Measurements from ENCODE around the gene UBAC2.

UBAC2 gene

DNA sequence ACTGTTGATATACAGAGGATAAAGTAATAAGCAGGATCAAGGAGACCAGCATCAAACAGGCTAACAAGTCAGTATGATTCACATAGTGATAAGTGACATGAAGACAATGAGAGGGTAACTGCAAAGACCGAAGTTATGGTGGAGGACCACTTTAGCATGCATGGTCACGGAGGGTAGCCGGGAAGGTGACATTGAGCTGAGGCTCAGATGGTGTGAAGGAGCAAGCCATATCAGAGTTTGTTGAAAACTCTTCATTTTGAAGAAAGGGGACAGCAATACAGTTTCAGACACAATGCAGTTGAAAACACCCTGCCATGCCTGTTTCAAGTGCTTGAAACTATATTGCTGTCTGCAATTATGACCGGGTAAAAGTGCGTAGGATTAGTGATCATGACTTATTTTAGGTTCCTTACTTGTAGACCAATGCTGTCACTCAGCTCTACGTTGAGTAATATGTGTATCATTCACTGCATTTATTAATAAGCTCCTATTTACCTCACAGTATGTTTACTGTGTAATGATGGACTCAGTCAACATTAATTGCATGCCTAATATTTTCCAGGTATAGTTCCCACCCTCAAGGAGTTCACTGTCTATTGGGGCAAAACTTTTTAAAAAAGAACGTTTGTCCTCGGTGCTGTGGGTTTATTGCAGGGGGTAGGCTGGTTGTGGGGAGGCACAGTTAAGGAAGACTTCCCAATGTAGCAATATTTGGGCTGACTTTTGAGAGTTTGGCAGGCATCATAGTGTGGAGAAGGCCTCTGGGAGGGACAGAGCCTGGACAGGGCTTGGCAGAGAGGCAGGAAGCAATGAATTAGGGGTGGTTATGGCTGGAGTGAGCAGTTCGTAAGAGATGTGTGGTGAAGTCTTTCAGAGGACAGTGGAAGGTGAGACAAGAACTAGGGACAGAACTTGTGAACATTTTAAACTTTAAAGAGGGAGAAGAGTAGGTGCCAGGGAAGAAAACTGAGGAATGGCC lies 3.2 kb downstream of the UBAC2 start:
- ChIA-PET CTCF (interaction anchor here (1.0 to 8.6 kb wide), 10 partner anchors 17 to 233 kb away, joined by 3 to 73 read pairs (median 5); no protein-coding TSS in a partner anchor), POLR2A (interaction anchor here (0.7 kb wide), 1 partner anchor 122 kb away, joined by 5 read pairs; no protein-coding TSS in a partner anchor)
- TF ChIP-seq, protein P1, sequence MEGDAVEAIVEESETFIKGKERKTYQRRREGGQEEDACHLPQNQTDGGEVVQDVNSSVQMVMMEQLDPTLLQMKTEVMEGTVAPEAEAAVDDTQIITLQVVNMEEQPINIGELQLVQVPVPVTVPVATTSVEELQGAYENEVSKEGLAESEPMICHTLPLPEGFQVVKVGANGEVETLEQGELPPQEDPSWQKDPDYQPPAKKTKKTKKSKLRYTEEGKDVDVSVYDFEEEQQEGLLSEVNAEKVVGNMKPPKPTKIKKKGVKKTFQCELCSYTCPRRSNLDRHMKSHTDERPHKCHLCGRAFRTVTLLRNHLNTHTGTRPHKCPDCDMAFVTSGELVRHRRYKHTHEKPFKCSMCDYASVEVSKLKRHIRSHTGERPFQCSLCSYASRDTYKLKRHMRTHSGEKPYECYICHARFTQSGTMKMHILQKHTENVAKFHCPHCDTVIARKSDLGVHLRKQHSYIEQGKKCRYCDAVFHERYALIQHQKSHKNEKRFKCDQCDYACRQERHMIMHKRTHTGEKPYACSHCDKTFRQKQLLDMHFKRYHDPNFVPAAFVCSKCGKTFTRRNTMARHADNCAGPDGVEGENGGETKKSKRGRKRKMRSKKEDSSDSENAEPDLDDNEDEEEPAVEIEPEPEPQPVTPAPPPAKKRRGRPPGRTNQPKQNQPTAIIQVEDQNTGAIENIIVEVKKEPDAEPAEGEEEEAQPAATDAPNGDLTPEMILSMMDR (IDR thresholded peaks at IDR 0.05; ENCODE audit: control extremely low read depth, extremely low read depth, low read depth, missing control alignments), result no peak
- DNase-seq (ENCODE audit: extremely low spot score), result no peak

DNA sequence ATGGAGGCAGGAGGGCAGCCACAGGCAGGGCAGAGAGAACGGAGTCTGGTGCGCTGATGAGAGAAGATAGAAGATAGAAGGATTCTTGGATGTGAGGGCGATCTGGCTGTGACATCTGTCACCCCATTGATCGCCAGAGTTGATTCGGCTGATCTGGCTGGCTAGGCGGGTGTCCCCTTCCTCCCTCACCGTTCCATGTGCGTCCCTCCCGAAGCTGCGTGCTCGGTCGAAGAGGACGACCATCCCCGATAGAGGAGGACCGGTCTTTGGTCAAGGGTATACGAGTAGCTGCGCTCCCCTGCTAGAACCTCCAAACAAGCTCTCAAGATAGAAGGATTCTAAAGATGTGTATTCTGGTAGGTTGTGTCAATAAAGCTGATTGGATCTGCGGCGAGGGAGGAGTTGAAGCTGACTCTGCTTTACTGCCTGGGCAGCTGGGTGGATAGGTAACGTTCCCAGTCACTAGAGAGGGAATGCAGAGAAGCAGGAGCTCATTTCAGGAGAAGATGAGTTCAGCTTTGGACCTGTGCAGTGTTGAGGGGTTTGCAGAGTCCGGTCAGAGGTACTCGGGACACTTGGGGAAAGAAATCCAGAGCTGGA lies 5.1 kb downstream of the UBAC2 start:
- DNase-seq (ENCODE audit: extremely low spot score), result no peak
- CTCF ChIA-PET, result interaction anchor here (0.9 to 5.2 kb wide), 8 partner anchors 9 to 231 kb away, joined by 3 to 24 read pairs (median 8); no protein-coding TSS in a partner anchor
- TF ChIP-seq, protein P1 (IDR thresholded peaks at IDR 0.05; ENCODE audit: control extremely low read depth, extremely low read depth, low read depth, missing control alignments), result no peak
- POLR2A ChIA-PET, result no interaction called here

DNA sequence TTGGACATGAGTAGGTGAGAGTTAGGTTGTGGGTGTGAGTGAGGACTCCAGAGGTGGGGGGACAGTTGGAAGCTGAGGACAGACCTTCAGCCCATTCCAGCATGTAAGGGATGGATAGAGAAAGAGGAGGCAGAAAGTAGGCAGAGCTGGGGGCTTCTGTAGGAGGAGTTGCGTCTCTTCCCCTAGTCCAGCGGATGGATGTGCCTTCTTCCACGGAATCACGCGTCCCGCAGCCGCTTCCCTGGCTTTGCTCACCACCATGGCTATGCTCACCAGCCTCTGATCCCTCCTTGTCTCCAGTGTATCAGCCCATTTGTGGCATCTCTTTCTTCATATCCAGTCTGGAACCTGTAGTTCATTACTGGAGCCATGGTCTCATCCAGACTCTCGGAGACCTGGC lies 5.6 kb downstream of the UBAC2 start:
- POLR2A ChIA-PET, result no interaction called here
- CTCF ChIA-PET, result interaction anchor here (0.9 to 5.2 kb wide), 8 partner anchors 8 to 230 kb away, joined by 3 to 24 read pairs (median 8); no protein-coding TSS in a partner anchor
- DNase-seq (ENCODE audit: extremely low spot score), result no peak
- TF ChIP-seq, protein P1 (IDR thresholded peaks at IDR 0.05; ENCODE audit: control extremely low read depth, extremely low read depth, low read depth, missing control alignments), result no peak

DNA sequence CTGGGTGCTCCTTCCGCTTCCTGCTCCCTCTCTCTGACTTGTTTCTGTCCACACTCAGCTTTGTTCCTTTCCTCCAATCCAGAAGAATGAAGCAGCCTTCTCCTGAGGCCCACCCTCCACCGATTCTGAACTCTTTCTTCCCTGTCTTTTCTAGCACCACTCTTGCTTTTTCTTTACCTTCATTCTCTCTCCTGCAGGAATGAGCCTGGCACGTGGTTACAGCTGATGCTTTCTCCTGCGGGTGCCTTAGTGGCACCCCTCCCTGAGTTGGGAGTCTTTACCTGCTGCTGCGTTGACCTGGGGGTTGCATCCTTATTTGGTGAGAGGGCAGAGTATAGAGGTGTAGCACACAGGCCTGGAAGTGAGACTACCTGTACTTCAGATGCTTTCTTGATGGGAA lies 6.2 kb downstream of the UBAC2 start:
- CTCF ChIA-PET, result interaction anchor here (1.1 to 5.2 kb wide), 10 partner anchors 9 to 230 kb away, joined by 3 to 24 read pairs (median 6); no protein-coding TSS in a partner anchor
- DNase-seq (ENCODE audit: extremely low spot score), result no peak
- POLR2A ChIA-PET, result no interaction called here
- TF ChIP-seq, protein P1 (IDR thresholded peaks at IDR 0.05; ENCODE audit: control extremely low read depth, extremely low read depth, low read depth, missing control alignments), result no peak

DNA sequence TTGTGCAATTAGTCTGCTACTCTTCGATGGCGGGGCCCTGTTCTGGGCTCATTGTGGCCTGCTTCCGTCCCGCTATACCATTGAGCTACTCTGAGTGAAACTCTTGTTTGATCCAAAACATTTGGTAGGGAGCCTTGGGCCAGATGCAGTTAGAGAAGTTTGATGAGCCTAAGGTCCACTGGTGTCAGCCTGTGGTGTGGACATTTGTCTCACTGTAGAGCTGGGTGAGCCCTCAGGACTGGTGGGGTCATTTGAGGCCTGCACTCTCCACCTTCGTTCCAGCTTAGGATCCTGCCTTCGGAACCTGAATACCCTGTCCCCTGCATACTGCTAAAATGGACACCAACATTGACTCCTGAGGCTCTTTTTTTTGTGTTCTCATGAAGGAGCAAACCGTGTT lies 6.9 kb downstream of the UBAC2 start:
- POLR2A ChIA-PET, result no interaction called here
- TF ChIP-seq, protein P1 (IDR thresholded peaks at IDR 0.05; ENCODE audit: control extremely low read depth, extremely low read depth, low read depth, missing control alignments), result no peak
- CTCF ChIA-PET, result interaction anchor here (1.3 to 5.2 kb wide), 5 partner anchors 9 to 229 kb away, joined by 4 to 24 read pairs (median 5); no protein-coding TSS in a partner anchor
- no peak for DNase-seq (ENCODE audit: extremely low spot score)

DNA sequence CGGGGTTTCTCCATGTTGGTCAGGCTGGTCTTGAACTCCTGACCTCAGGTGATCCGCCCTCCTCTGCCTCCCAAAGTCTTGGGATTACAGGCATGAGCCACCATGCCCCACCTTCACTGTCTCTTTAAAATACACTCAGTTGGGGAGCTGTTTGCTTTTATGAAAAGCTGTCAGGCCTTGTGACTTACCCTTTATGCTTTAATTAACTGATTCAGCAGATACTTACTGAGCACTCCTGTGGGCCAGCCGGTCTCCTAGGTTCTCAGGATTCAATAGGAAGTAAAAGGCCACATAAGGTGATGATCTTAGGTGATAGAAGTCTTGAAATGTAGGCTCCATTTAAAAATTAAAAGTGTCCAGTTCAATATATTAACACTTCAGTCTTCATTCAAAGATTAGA lies 7.5 kb downstream of the UBAC2 start:
- CTCF ChIA-PET, result interaction anchor here (1.3 to 5.2 kb wide), 3 partner anchors 23 to 228 kb away, joined by 4 to 24 read pairs (median 5); no protein-coding TSS in a partner anchor
- POLR2A ChIA-PET, result no interaction called here
- TF ChIP-seq, protein P1 (IDR thresholded peaks at IDR 0.05; ENCODE audit: control extremely low read depth, extremely low read depth, low read depth, missing control alignments), result no peak
- DNase-seq (ENCODE audit: extremely low spot score), result no peak
